Inflammatory macrophage treated with lipopolysaccharide for 1 hour (primary cell): ENCODE results near the gene ORM1.

Experiments used
- DNase-seq, 2 donors: peaks; one replicate each; pipeline ENCODE4 v3.0.0-alpha.2; 2020 to 2022

ORM1 gene

GRCh38 chr9:114287763-114288192 is 35.1 kb upstream of the ORM1 start:
- DNase-seq: no peak

DNA sequence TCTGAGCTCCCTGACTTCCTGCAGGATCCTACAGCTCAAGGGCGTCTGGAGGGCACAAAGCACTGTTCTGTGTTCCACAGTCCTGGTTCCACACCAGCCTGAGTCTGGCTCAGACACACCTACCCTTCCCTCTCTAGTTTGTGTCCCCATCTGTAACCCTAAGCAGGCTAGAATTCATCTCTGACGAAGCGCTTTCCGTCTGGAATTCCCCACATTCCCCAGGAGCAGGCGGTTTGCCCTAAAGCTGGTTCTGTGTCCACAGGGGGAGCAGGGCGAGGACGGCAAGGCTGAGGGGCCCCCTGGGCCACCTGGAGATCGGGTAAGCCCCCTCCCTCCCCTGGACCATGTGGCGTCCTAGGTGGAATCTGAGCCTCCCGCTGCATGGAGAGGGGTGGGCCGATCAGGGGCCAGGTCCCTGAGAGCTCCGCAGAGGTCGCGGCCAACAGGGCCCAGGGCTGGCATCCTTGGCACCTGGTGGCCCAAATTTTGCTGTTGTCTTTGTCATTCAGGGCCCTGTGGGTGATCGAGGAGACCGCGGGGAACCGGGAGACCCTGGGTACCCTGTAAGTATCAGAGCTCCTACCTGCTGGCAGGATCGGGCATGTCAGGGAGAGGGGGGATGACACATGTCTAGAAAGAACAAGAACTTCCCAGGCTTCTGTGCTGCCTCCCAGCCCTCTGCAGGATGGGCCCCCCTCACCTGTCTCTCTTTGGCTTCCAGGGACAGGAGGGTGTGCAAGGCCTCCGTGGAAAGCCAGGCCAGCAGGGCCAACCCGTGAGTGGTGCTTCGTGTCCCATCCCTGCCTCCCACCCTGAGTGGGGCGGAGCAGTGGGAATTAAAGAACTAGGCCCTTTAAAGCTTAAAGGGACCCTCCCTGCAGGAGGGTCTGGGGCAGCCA is 34.5 kb upstream of the ORM1 start:
- no peak for DNase-seq

DNA sequence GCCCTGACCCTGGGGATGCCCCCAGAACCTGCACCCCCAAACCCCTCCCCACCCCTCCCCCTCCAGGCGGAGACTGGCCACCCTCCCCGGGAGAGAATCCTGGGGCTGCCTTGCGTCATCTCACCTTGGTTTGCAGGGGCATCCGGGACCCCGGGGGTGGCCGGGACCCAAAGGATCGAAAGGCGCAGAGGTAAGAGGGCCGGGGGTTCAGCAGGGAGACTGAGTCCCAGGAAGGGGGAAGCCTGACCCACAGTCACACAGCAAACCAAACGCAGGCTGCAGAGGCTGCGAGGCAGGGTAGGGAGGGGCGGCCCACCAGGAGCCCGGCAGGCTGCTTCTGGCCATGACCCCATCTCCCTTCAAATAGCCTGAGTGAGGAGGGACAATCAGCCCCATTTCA is 33.8 kb upstream of the ORM1 start:
- no peak for DNase-seq

DNA sequence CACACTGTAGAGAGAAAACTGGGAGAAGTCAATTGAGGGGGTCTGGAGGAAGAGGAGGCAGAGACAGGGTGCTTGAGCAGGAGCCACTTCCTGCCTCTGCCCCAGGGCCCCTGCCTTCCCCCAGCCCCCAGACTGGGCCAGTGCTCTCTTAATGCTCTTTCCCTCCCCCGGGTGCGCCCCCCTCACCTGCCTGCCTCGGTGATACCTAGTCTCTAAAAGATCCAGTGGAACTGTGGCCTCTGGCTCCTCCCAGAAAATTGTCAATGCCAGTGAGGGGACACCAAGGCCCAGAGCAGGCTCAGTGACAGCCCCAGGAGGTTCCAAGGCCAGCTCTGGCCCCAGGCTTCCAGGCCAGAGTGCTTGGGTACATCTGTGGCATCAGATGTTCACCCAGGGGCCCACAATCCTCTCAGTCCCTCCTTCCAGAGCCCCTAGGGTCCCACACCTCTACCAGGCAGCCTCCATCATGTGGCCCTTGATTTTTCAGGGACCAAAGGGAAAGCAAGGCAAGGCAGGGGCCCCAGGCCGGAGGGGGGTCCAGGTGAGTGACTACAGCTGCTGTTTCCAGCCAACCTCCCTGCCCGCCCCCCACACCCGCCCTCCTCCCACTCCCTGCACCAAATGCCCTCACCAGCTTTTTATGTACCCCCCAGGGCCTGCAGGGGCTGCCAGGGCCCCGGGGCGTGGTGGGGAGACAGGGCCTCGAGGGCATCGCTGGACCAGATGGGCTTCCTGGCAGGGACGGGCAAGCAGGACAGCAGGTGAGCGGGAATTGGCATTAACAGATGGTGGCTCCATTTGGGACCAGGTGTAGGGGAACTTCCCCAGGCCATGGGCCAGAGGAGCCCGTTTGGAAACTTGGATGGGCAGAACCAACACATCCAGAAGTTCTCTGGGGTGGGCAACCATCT is 33.1 kb upstream of the ORM1 start:
- no peak for DNase-seq

DNA sequence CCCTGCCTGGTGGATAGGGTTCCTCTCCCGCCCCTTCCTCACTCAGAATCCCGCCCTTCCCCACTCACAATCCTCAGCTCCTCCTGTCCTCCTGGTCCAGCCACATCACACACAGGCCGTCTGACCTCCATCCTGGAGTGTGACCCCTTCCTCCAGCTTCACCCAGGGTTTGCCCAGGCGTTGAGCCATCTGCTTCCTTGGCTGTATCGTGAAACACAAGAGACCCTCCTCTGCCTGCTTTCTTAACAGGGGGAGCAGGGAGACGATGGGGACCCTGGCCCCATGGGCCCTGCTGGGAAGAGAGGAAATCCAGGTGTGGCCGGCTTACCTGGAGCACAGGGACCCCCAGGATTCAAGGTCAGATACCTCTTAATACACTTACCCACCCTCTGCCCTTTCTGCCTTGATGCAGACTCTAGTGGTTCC is 32.3 kb upstream of the ORM1 start:
- no peak for DNase-seq

DNA sequence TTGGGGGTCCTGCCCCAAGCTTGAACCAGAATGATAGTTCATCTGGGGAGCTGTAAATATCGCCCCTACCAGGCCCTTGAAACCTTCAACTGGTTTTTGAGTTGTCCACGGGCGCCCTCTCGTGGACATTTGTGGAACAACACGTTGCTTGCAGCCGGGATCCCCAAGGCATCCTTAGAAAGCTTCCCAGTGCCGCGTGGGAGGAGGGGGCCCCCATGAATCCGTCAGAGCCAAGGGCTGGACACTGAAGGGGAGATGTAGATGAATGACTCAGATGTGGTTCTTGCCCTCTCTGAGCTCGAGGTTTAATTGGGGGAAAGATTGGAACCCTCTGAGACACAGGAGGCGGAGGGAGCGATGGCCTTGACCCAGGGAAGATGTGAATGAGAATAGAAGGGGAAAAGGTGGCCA is 31.8 kb upstream of the ORM1 start:
- DNase-seq: peak; percentile 38 to 89

GRCh38 chr9:114291886-114292590 is 30.9 kb upstream of the ORM1 start:
- no peak for DNase-seq

- DNase-seq: no peak
Observed at GRCh38 chr9:114294664-114295063, 28.2 kb upstream of the ORM1 start.

- no peak for DNase-seq
Observed at GRCh38 chr9:114296338-114296737, 26.6 kb upstream of the ORM1 start.

- no peak for DNase-seq
Observed at GRCh38 chr9:114299286-114300152, 23.4 kb upstream of the ORM1 start.

GRCh38 chr9:114300153-114300845 is 22.6 kb upstream of the ORM1 start:
- DNase-seq: no peak

DNA sequence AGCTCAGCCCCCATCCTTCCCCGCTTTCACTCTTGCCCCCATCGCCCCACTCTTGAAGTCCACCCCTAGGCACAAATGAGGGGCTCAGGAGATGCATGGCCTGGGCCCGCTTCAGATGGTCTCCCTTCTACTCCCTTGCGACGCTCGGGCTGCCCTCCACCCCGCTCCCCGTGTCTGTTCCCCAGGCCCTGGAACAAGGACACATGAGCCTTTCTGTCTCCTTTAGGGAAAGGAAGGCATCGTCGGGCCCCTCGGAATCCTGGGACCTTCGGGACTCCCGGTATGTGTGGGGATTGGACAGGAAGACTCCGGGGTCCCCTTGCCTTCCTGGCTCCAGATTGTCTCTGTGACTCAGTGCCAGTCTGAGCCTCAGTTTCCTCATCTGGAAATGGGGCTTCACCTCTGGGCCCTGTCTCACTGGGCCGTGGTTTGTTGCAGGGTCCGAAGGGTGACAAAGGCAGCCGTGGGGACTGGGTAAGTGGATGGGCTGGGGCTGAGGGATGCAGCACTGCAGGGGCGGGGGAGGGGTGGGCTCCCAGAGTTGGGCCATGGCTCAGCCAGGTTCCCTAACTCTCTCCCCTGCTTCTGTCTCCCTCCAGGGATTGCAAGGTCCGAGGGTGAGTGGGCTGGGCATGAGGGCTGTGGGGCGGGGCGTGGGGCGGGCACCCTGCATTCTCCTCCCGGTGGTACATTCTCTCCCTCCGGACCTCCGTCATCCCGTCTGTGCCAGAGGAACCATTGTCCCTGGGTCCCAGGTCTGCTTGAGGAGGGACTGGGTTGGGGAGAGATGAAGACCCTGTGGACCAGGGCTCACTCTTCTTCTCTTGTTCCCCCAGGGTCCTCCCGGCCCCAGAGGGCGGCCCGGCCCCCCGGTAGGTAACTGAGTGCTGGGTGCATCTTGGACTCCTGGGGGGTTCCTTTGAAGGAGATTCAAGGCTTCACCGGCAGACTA is 21.8 kb upstream of the ORM1 start:
- no peak for DNase-seq

DNA sequence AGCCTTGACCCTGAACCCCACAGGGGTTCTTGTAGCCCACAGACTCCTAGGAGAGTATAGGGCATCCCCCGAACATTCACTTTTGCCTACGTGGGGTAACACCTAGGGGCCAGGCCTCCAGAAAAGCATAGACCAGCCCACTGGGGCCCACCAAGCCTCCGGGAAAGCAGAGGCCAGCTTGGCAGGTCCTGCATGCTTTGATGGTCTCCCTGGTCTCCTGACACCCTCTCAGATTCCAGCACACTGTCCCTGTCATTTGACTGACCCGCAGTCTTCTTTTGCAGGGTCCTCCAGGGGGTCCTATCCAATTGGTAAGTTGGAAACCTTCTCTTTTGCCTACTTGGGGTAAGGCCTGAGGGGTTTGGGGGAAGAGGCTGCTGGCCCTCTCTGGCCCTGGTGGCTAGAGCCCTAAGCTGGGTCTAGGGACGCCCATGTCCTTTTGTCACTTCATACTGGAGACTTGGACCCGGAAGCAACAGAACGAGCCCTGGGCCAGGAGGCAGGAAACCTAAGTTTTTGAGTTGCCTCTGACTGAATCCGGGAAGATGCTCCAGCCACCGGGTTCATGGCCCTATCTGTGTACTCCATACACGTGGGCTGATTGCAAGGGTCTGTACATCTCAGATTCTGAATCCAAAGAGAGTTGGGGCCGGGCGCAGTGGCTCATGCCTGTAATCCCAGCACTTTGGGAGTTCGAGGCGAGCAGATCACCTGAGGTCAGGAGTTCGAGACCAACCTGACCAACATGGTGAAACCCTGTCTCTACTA is 20.9 kb upstream of the ORM1 start:
- no peak for DNase-seq

DNA sequence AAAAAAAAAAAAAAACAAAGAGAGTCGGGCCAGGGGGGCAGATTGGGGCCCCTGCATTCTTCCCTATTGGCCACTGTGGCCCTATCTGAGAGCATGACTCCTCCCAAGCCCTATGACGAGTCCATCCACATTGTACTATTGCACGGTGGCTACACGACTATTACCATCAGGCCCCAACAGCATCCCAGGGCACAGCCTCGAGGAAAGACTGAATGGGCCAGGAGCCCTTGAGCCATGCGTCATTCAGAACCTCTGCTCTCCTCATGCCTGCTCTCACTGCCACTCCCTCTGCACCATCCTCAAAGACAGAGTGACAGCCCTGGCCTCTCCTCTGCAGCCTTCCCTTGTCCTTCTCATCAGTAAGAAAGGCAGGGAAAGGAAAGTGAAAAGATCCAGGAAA is 20.2 kb upstream of the ORM1 start:
- no peak for DNase-seq

GRCh38 chr9:114303571-114303970 is 19.3 kb upstream of the ORM1 start:
- no peak for DNase-seq

GRCh38 chr9:114303977-114304376 is 18.9 kb upstream of the ORM1 start:
- DNase-seq: no peak

- DNase-seq: no peak
Observed at GRCh38 chr9:114304416-114305188, 18.3 kb upstream of the ORM1 start.

DNA sequence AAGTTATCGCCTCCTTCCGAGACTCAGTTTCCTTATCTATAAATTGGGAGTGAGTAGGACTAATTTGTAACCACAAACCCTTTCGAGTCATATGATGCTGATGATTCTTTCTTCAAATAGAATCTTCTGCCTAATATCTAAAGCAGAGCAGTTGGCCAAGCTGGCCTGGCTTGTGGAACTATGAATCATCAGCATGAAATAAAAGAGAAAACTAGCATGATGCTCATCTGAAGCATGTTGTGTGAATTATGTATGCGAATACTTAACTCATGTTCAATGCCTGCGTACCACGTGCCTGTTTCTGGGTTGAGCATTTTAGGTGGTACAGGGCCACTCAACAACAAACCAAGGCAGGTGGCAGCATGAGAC is 15.0 kb upstream of the ORM1 start:
- no peak for DNase-seq
